ENCODE data around the gene ZNF697.
"Not testable (repeated sequence)": the region's sequence is repeated elsewhere in the genome, so short reads cannot be mapped to it uniquely, and the experiment has no call there.

ZNF697 gene

GRCh38 chr1:119615100-119615499 lies 33.0 kb downstream of the ZNF697 start:
- not testable (repeated sequence) for H3K9me3 ChIP-seq (ENCODE audit: control insufficient read depth, low read length); H3K4me3 ChIP-seq (ENCODE audit: extremely low read depth, insufficient read depth, low read length, poor library complexity, severe bottlenecking); H3K27ac ChIP-seq (ENCODE audit: low read depth, low read length, severe bottlenecking)
- Histone ChIP-seq H3K4me1 (ENCODE audit: control insufficient read depth, insufficient read depth, low read length, poor library complexity, severe bottlenecking) (peaks cover 16% of the 10 kb centered on the region), H3K36me3 (ENCODE audit: control insufficient read depth, insufficient read depth, low read length) (peaks cover 14% of the 10 kb centered on the region)
- 75 to 80% methylated on average over 4 to 5 of the region's 7 CpGs for WGBS, 2 experiments (ENCODE audit: insufficient coverage in 2 of 2)

GRCh38 chr1:119613769-119614720 lies 34.0 kb downstream of the ZNF697 start:
- no peak overlapping the region for H3K27ac ChIP-seq (ENCODE audit: low read depth, low read length, severe bottlenecking)
- peaks cover 4% of the 10 kb centered on the region for H3K36me3 ChIP-seq (ENCODE audit: control insufficient read depth, insufficient read depth, low read length)
- no peak overlapping the region for H3K4me3 ChIP-seq (ENCODE audit: extremely low read depth, insufficient read depth, low read length, poor library complexity, severe bottlenecking)
- H3K9me3 ChIP-seq (ENCODE audit: control insufficient read depth, low read length) = no peaks in the 10 kb centered on the region
- WGBS, 2 experiments (ENCODE audit: insufficient coverage in 2 of 2) = 47 to 59% methylated on average over 5 to 6 of the region's 9 CpGs
- peaks cover 9% of the 10 kb centered on the region for H3K4me1 ChIP-seq (ENCODE audit: control insufficient read depth, insufficient read depth, low read length, poor library complexity, severe bottlenecking)

- Histone ChIP-seq H3K36me3 (ENCODE audit: control insufficient read depth, insufficient read depth, low read length) (no peaks in the 10 kb centered on the region), H3K27ac (ENCODE audit: low read depth, low read length, severe bottlenecking) (no peak overlapping the region), H3K4me3 (ENCODE audit: extremely low read depth, insufficient read depth, low read length, poor library complexity, severe bottlenecking) (no peak overlapping the region), H3K9me3 (ENCODE audit: control insufficient read depth, low read length) (no peaks in the 10 kb centered on the region), H3K4me1 (ENCODE audit: control insufficient read depth, insufficient read depth, low read length, poor library complexity, severe bottlenecking) (no peaks in the 10 kb centered on the region)
- 21 to 24% methylated on average over 7 to 8 of the region's 8 CpGs for WGBS, 2 experiments (ENCODE audit: insufficient coverage in 2 of 2)
Observed at GRCh38 chr1:119611701-119612113, 36.4 kb downstream of the ZNF697 start.

- not testable (repeated sequence) for H3K4me1 ChIP-seq (ENCODE audit: control insufficient read depth, insufficient read depth, low read length, poor library complexity, severe bottlenecking); H3K27ac ChIP-seq (ENCODE audit: low read depth, low read length, severe bottlenecking); H3K36me3 ChIP-seq (ENCODE audit: control insufficient read depth, insufficient read depth, low read length); H3K4me3 ChIP-seq (ENCODE audit: extremely low read depth, insufficient read depth, low read length, poor library complexity, severe bottlenecking); H3K9me3 ChIP-seq (ENCODE audit: control insufficient read depth, low read length)
- WGBS, 2 experiments (ENCODE audit: insufficient coverage in 2 of 2) = 90 to 93% methylated on average over 2 to 5 of the region's 6 CpGs
Observed at GRCh38 chr1:119608816-119609215, 39.2 kb downstream of the ZNF697 start.

- not testable (repeated sequence) for H3K9me3 ChIP-seq (ENCODE audit: control insufficient read depth, low read length); H3K36me3 ChIP-seq (ENCODE audit: control insufficient read depth, insufficient read depth, low read length); H3K4me3 ChIP-seq (ENCODE audit: extremely low read depth, insufficient read depth, low read length, poor library complexity, severe bottlenecking); H3K27ac ChIP-seq (ENCODE audit: low read depth, low read length, severe bottlenecking)
- H3K4me1 ChIP-seq (ENCODE audit: control insufficient read depth, insufficient read depth, low read length, poor library complexity, severe bottlenecking) = peaks cover 10% of the 10 kb centered on the region
- no CpG with 5 or more reads among the region's 6 CpGs for WGBS, 2 experiments (ENCODE audit: insufficient coverage in 2 of 2)
Observed at GRCh38 chr1:119607087-119607807, 40.8 kb downstream of the ZNF697 start.

GRCh38 chr1:119606394-119606793 lies 41.7 kb downstream of the ZNF697 start:
- whole genome bisulfite sequencing, 2 experiments (ENCODE audit: insufficient coverage in 2 of 2) = 100% methylated on average over 1 of the region's 1 CpG; no CpG with 5 or more reads in 1 of the 2 experiments
- Histone ChIP-seq H3K4me1 (ENCODE audit: control insufficient read depth, insufficient read depth, low read length, poor library complexity, severe bottlenecking) (peaks cover 10% of the 10 kb centered on the region), H3K4me3 (ENCODE audit: extremely low read depth, insufficient read depth, low read length, poor library complexity, severe bottlenecking) (no peak overlapping the region), H3K36me3 (ENCODE audit: control insufficient read depth, insufficient read depth, low read length) (no peaks in the 10 kb centered on the region), H3K9me3 (ENCODE audit: control insufficient read depth, low read length) (no peaks in the 10 kb centered on the region), H3K27ac (ENCODE audit: low read depth, low read length, severe bottlenecking) (no peak overlapping the region)

GRCh38 chr1:119605686-119606085 lies 42.4 kb downstream of the ZNF697 start:
- Histone ChIP-seq H3K4me3 (ENCODE audit: extremely low read depth, insufficient read depth, low read length, poor library complexity, severe bottlenecking) (no peak overlapping the region), H3K27ac (ENCODE audit: low read depth, low read length, severe bottlenecking) (no peak overlapping the region), H3K4me1 (ENCODE audit: control insufficient read depth, insufficient read depth, low read length, poor library complexity, severe bottlenecking) (peaks cover 10% of the 10 kb centered on the region), H3K9me3 (ENCODE audit: control insufficient read depth, low read length) (no peaks in the 10 kb centered on the region), H3K36me3 (ENCODE audit: control insufficient read depth, insufficient read depth, low read length) (no peaks in the 10 kb centered on the region)
- no CpG with 5 or more reads among the region's 3 CpGs for WGBS, 2 experiments (ENCODE audit: insufficient coverage in 2 of 2)

GRCh38 chr1:119605080-119605479 lies 43.0 kb downstream of the ZNF697 start:
- H3K36me3 ChIP-seq (ENCODE audit: control insufficient read depth, insufficient read depth, low read length); H3K9me3 ChIP-seq (ENCODE audit: control insufficient read depth, low read length); H3K27ac ChIP-seq (ENCODE audit: low read depth, low read length, severe bottlenecking); H3K4me3 ChIP-seq (ENCODE audit: extremely low read depth, insufficient read depth, low read length, poor library complexity, severe bottlenecking): not testable (repeated sequence)
- 75 to 80% methylated on average over 2 to 5 of the region's 8 CpGs for WGBS, 2 experiments (ENCODE audit: insufficient coverage in 2 of 2)
- peaks cover 10% of the 10 kb centered on the region for H3K4me1 ChIP-seq (ENCODE audit: control insufficient read depth, insufficient read depth, low read length, poor library complexity, severe bottlenecking)

GRCh38 chr1:119603695-119604094 lies 44.4 kb downstream of the ZNF697 start:
- peaks cover 10% of the 10 kb centered on the region for H3K4me1 ChIP-seq (ENCODE audit: control insufficient read depth, insufficient read depth, low read length, poor library complexity, severe bottlenecking)
- H3K9me3 ChIP-seq (ENCODE audit: control insufficient read depth, low read length) = no peaks in the 10 kb centered on the region
- H3K4me3 ChIP-seq (ENCODE audit: extremely low read depth, insufficient read depth, low read length, poor library complexity, severe bottlenecking) = no peak overlapping the region
- no peak overlapping the region for H3K27ac ChIP-seq (ENCODE audit: low read depth, low read length, severe bottlenecking)
- 97 to 98% methylated on average over 3 of the region's 6 CpGs for WGBS, 2 experiments (ENCODE audit: insufficient coverage in 2 of 2)
- H3K36me3 ChIP-seq (ENCODE audit: control insufficient read depth, insufficient read depth, low read length) = no peaks in the 10 kb centered on the region

GRCh38 chr1:119603241-119603640 lies 44.8 kb downstream of the ZNF697 start:
- H3K4me3 ChIP-seq (ENCODE audit: extremely low read depth, insufficient read depth, low read length, poor library complexity, severe bottlenecking); H3K27ac ChIP-seq (ENCODE audit: low read depth, low read length, severe bottlenecking); H3K36me3 ChIP-seq (ENCODE audit: control insufficient read depth, insufficient read depth, low read length); H3K9me3 ChIP-seq (ENCODE audit: control insufficient read depth, low read length): not testable (repeated sequence)
- WGBS, 2 experiments (ENCODE audit: insufficient coverage in 2 of 2) = 94 to 98% methylated on average over 2 to 3 of the region's 3 CpGs
- peaks cover 10% of the 10 kb centered on the region for H3K4me1 ChIP-seq (ENCODE audit: control insufficient read depth, insufficient read depth, low read length, poor library complexity, severe bottlenecking)

GRCh38 chr1:119602789-119603188 lies 45.3 kb downstream of the ZNF697 start:
- H3K9me3 ChIP-seq (ENCODE audit: control insufficient read depth, low read length); H3K4me3 ChIP-seq (ENCODE audit: extremely low read depth, insufficient read depth, low read length, poor library complexity, severe bottlenecking); H3K27ac ChIP-seq (ENCODE audit: low read depth, low read length, severe bottlenecking); H3K36me3 ChIP-seq (ENCODE audit: control insufficient read depth, insufficient read depth, low read length): not testable (repeated sequence)
- H3K4me1 ChIP-seq (ENCODE audit: control insufficient read depth, insufficient read depth, low read length, poor library complexity, severe bottlenecking) = peaks cover 10% of the 10 kb centered on the region
- WGBS, 2 experiments (ENCODE audit: insufficient coverage in 2 of 2) = 100% methylated on average over 1 of the region's 3 CpGs
